ENCODE results near the gene SREBF2. TPM values are rescaled to one million over a fixed set of nuclear protein-coding genes. Genes with fewer than 3 reads are reported as not detected.

Gene SREBF2
- total RNA-seq, 1 experiment from 2014 or later = 159 TPM

DNA sequence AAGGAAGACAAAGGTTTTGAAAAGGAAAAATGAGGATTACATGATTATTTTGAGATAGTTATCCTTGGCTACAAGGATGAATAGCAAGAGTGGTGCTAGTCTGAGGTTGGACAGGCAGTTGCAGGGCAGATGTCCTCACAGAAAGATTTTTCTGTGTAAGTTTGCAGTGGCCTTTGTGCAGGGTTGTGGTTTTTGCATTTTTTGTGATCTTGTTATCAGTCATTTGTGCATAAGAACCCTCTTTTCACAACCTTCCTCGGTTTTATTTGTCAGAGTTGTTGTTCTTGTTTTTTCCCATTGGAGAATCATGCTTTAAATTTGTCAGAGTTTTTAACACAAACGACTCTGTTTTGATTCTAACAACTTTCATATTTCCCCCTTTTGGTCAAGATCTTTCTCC, 31.0 kb upstream of the SREBF2 start:
- no peak for DNase-seq
- no peak overlapping the region for H2AFZ ChIP-seq (ENCODE audit: low read length)
- H3K9me2 ChIP-seq (replicated peaks; ENCODE audit: insufficient read depth, low read length) = no peaks in the 10 kb centered on the region
- peaks cover 56% of the 10 kb centered on the region for H3K79me2 ChIP-seq (ENCODE audit: low read length)
- peak overlapping the region; percentile 97 for H3K4me3 ChIP-seq (ENCODE audit: low read length)
- peaks cover 30% of the 10 kb centered on the region for H3K4me1 ChIP-seq (ENCODE audit: low read length)
- no peaks in the 10 kb centered on the region for H3K27me3 ChIP-seq (ENCODE audit: low read length)
- H3K9me3 ChIP-seq (ENCODE audit: low read length) = no peaks in the 10 kb centered on the region
- no peaks in the 10 kb centered on the region for H4K20me1 ChIP-seq (ENCODE audit: insufficient read depth, low read depth, low read length)
- peak overlapping the region; percentile 82 for H3K4me2 ChIP-seq (ENCODE audit: low read depth, low read length, poor library complexity, severe bottlenecking)
- H3K9ac ChIP-seq (ENCODE audit: low read length) = peak overlapping the region; percentile 81
- H3K36me3 ChIP-seq (ENCODE audit: insufficient read depth, low read length) = 0 out of 2 replicates have a peak, but pooled peaks cover 4% of the 10 kb centered on the region
- H3K27ac ChIP-seq (ENCODE audit: low read length) = no peak overlapping the region

DNA sequence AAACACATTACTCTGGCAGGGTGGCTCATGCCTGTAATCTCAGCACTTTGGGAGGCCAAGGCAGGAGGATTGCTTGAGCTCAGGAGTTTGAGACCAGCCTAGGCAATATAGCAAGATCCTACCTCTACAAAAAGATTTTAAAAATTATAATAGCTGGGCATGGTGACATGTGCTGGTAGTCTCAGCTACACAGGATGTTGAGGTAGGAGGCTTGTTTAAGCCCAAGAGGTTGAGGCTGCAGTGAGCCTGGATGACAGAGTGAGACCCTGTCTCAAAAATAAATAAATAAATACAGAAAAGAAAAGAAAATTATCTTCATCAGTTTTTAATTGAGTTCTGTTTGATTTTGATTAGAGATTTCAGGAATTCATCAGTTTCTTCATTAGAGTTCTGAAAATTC, 27.3 kb upstream of the SREBF2 start:
- H3K79me2 ChIP-seq (ENCODE audit: low read length) = peaks cover 65% of the 10 kb centered on the region

DNA sequence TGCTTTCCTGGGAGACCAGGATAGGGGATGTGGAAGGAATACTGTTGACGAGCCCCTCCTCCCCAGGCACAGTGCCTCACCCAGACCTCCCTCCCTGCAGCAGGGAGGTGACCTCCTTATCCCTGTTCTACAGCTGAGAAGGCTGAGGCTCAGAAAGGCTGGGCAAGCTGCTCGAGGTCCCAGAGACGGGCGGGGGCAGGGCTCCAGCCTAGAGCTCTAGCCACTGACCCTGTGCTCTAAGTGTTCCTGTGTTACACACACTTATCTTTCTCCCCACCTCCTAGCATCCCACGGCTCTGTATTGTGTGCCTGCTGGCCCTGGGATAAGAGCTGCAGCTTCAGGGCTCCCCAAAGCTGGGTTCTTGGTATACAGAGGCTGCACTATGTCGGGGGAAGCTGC, 24.5 kb upstream of the SREBF2 start:
- no peak overlapping the region for H3K4me3 ChIP-seq (ENCODE audit: low read length)
- no peaks in the 10 kb centered on the region for H3K9me2 ChIP-seq (replicated peaks; ENCODE audit: insufficient read depth, low read length)
- no peak overlapping the region for H3K4me2 ChIP-seq (ENCODE audit: low read depth, low read length, poor library complexity, severe bottlenecking)
- H3K79me2 ChIP-seq (ENCODE audit: low read length) = peaks cover 45% of the 10 kb centered on the region
- H3K27ac ChIP-seq (ENCODE audit: low read length) = no peak overlapping the region
- H3K9ac ChIP-seq (ENCODE audit: low read length) = no peak overlapping the region
- peaks cover 4% of the 10 kb centered on the region; the same call in 1 of the 2 replicates for H3K4me1 ChIP-seq (ENCODE audit: low read length)
- no peaks in the 10 kb centered on the region for H3K9me3 ChIP-seq (ENCODE audit: low read length)
- no peaks in the 10 kb centered on the region for H3K27me3 ChIP-seq (ENCODE audit: low read length)
- no peak for DNase-seq
- peaks cover 3% of the 10 kb centered on the region; the same call in 1 of the 2 replicates for H3K36me3 ChIP-seq (ENCODE audit: insufficient read depth, low read length)
- no peaks in the 10 kb centered on the region for H4K20me1 ChIP-seq (ENCODE audit: insufficient read depth, low read depth, low read length)
- H2AFZ ChIP-seq (ENCODE audit: low read length) = no peak overlapping the region

More for the DNA sequence above, 27.3 kb upstream of the SREBF2 start:
- DNase-seq = no peak
- 0 out of 2 replicates have a peak, but pooled peaks cover 4% of the 10 kb centered on the region for H3K36me3 ChIP-seq (ENCODE audit: insufficient read depth, low read length)
- no peaks in the 10 kb centered on the region for H3K27me3 ChIP-seq (ENCODE audit: low read length)
- no peaks in the 10 kb centered on the region for H3K9me2 ChIP-seq (replicated peaks; ENCODE audit: insufficient read depth, low read length)
- H3K9me3 ChIP-seq (ENCODE audit: low read length) = no peaks in the 10 kb centered on the region
- peak overlapping the region; percentile 34; the same call in 1 of the 2 replicates for H3K27ac ChIP-seq (ENCODE audit: low read length)
- peaks cover 16% of the 10 kb centered on the region for H3K4me1 ChIP-seq (ENCODE audit: low read length)
- no peaks in the 10 kb centered on the region for H4K20me1 ChIP-seq (ENCODE audit: insufficient read depth, low read depth, low read length)
- H3K9ac ChIP-seq (ENCODE audit: low read length) = no peak overlapping the region
- no peak overlapping the region for H3K4me2 ChIP-seq (ENCODE audit: low read depth, low read length, poor library complexity, severe bottlenecking)
- H3K4me3 ChIP-seq (ENCODE audit: low read length) = no peak overlapping the region
- no peak overlapping the region for H2AFZ ChIP-seq (ENCODE audit: low read length)

DNA sequence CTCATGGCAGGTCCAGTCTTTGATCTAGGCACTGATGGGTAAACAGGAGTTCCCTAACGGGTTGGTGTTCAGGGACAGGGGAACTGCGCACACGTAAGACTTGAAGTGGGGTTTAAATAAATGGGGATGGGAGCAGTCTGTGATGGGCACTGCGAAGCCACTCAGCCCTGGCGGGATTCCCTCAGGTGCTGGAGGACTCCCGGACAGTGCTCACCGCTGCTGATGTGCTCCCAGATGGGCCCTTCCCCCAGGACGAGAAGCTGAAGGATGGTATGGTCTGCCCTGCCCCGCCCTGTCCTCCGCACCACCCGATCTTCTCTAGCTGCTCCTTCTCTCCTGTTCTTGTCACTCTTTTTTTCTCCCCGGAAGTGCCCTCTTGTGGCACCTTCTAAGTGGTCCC, 22.9 kb upstream of the SREBF2 start:
- Histone ChIP-seq H3K9me3 (ENCODE audit: low read length) (no peaks in the 10 kb centered on the region), H4K20me1 (ENCODE audit: insufficient read depth, low read depth, low read length) (no peaks in the 10 kb centered on the region), H3K4me2 (ENCODE audit: low read depth, low read length, poor library complexity, severe bottlenecking) (no peak overlapping the region), H3K27me3 (ENCODE audit: low read length) (no peaks in the 10 kb centered on the region), H3K9me2 (replicated peaks; ENCODE audit: insufficient read depth, low read length) (no peaks in the 10 kb centered on the region), H3K4me1 (ENCODE audit: low read length) (no peaks in the 10 kb centered on the region), H3K4me3 (ENCODE audit: low read length) (no peak overlapping the region), H3K27ac (ENCODE audit: low read length) (no peak overlapping the region), H3K79me2 (ENCODE audit: low read length) (peaks cover 30% of the 10 kb centered on the region), H3K9ac (ENCODE audit: low read length) (no peak overlapping the region), H3K36me3 (ENCODE audit: insufficient read depth, low read length) (peaks cover 3% of the 10 kb centered on the region; the same call in 1 of the 2 replicates), H2AFZ (ENCODE audit: low read length) (no peak overlapping the region)
- DNase-seq = no peak

DNA sequence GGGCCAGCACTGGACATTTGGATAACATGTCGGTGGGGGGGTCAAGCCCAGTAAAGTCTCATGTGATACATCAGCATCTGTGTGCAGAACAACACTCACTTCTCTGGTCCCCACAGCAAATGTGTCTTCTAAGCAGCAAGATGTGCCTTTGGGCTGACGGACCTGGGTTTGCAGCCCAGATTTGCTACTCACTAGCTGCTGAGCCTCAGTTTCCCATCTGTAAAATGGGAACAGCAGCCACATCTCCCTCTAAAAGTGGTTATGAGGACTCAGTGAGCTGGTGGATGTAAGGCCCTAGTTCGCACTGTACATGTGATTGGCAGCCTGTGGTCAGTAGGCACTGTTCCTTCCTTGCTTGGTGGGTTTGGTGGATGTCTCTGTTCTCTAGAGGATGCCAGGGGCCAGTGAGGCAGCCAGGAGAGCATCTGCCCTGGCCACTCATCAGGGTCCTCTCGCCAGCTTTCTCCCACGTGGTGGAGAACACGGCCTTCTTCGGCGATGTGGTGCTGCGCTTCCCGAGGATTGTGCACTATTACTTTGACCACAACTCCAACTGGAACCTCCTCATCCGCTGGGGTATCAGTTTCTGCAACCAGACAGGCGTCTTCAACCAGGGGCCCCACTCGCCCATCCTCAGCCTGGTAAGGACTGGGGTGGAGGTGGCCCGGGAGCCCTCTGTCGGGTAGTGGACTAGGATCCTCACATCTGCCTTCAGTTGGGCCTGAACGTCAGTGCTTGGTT, 19.9 kb upstream of the SREBF2 start:
- Histone ChIP-seq H3K27ac (ENCODE audit: low read length) (no peak overlapping the region), H3K4me2 (ENCODE audit: low read depth, low read length, poor library complexity, severe bottlenecking) (no peak overlapping the region), H3K4me3 (ENCODE audit: low read length) (no peak overlapping the region), H3K27me3 (ENCODE audit: low read length) (no peaks in the 10 kb centered on the region), H2AFZ (ENCODE audit: low read length) (no peak overlapping the region), H3K36me3 (ENCODE audit: insufficient read depth, low read length) (peaks cover 3% of the 10 kb centered on the region; the same call in 1 of the 2 replicates), H3K9ac (ENCODE audit: low read length) (no peak overlapping the region), H3K9me2 (replicated peaks; ENCODE audit: insufficient read depth, low read length) (no peaks in the 10 kb centered on the region), H3K79me2 (ENCODE audit: low read length) (peaks cover 6% of the 10 kb centered on the region; the same call in 1 of the 2 replicates), H3K9me3 (ENCODE audit: low read length) (no peaks in the 10 kb centered on the region), H4K20me1 (ENCODE audit: insufficient read depth, low read depth, low read length) (no peaks in the 10 kb centered on the region), H3K4me1 (ENCODE audit: low read length) (no peaks in the 10 kb centered on the region)
- DNase-seq = no peak

DNA sequence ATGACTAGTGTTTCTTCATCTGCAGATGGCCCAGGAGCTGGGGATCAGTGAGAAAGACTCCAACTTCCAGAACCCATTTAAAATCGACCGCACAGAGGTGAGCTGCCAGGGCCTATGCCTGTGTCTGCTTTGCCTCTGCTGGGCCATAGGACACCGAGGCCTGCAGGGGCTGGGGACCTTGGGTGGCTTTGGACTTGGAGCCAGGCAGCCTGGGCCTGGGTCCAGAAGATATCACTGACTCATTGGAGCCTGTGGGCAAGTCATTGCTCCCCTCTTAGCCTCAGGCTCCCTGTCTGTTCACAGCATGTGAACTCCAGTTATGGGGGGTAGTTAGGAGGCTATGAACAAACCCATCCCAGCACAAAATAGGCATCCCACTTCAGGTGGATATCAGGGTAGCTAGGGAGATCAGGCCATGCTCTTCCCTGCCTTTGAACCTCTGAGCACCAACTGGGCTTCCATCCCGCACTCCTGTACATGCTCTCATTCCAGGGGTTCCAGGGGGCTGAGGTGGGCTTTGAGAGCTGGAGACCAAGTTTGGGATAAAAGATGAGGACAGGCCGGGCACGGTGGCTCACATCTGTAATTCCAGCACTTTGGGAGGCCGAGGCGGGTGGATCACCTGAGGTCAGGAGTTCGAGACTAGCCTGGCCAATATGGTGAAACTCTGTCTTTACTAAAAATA, 19.0 kb upstream of the SREBF2 start:
- Histone ChIP-seq H3K36me3 (ENCODE audit: insufficient read depth, low read length) (peaks cover 3% of the 10 kb centered on the region; the same call in 1 of the 2 replicates), H3K27me3 (ENCODE audit: low read length) (no peaks in the 10 kb centered on the region), H3K9me2 (replicated peaks; ENCODE audit: insufficient read depth, low read length) (no peaks in the 10 kb centered on the region), H3K4me1 (ENCODE audit: low read length) (no peaks in the 10 kb centered on the region), H3K27ac (ENCODE audit: low read length) (no peak overlapping the region), H4K20me1 (ENCODE audit: insufficient read depth, low read depth, low read length) (no peaks in the 10 kb centered on the region), H2AFZ (ENCODE audit: low read length) (no peak overlapping the region), H3K9me3 (ENCODE audit: low read length) (no peaks in the 10 kb centered on the region), H3K79me2 (ENCODE audit: low read length) (peaks cover 3% of the 10 kb centered on the region; the same call in 1 of the 2 replicates), H3K4me3 (ENCODE audit: low read length) (no peak overlapping the region), H3K9ac (ENCODE audit: low read length) (no peak overlapping the region), H3K4me2 (ENCODE audit: low read depth, low read length, poor library complexity, severe bottlenecking) (no peak overlapping the region)
- no peak for DNase-seq

DNA sequence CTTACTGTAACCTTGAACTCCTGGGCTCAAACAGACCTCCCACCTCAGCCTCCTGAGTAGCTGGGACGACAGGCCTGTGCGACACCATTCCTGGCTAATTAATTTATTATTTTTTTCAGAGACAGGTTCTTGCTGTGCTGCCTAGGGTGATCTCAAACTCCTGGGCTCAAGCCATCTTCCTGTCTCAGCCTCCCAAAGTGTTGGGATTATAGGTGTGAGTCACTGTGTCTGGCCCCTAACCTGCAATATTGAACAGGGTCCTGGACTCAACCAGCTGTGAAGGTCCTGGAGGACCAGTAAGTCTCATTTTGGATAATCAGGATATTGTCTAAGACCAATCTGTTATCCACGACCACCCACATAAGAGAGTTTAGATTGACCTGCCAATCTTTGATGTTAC, 17.2 kb upstream of the SREBF2 start:
- H2AFZ ChIP-seq (ENCODE audit: low read length) = no peak overlapping the region

DNA sequence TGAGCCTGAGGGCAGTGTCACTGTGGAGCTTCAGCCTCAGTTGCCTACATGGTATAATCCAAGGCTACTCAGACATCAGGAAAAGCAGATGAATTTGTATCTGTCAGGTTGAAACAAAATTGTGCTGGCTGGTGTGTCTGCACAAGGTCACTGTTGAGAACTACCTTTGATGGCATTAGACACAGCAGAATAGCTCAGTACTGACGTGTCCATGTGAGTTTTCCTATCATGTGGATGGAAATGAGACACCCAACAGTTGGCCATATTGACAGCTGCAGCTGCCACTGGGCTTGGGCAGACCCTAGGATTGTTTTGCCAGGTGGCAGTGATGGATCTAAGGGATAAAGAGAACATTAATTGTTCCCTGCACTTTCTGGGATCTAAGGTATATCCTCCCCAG, 16.7 kb upstream of the SREBF2 start:
- Histone ChIP-seq H3K4me3 (ENCODE audit: low read length) (no peak overlapping the region), H4K20me1 (ENCODE audit: insufficient read depth, low read depth, low read length) (no peaks in the 10 kb centered on the region), H3K9me2 (replicated peaks; ENCODE audit: insufficient read depth, low read length) (no peaks in the 10 kb centered on the region), H3K27me3 (ENCODE audit: low read length) (no peaks in the 10 kb centered on the region), H3K36me3 (ENCODE audit: insufficient read depth, low read length) (peaks cover 3% of the 10 kb centered on the region; the same call in 1 of the 2 replicates), H3K27ac (ENCODE audit: low read length) (no peak overlapping the region), H3K9ac (ENCODE audit: low read length) (no peak overlapping the region), H2AFZ (ENCODE audit: low read length) (no peak overlapping the region), H3K4me1 (ENCODE audit: low read length) (no peaks in the 10 kb centered on the region), H3K79me2 (ENCODE audit: low read length) (no peaks in the 10 kb centered on the region; the same call in 1 of the 2 replicates), H3K4me2 (ENCODE audit: low read depth, low read length, poor library complexity, severe bottlenecking) (no peak overlapping the region), H3K9me3 (ENCODE audit: low read length) (no peaks in the 10 kb centered on the region)
- no peak for DNase-seq

More for the DNA sequence above, 17.2 kb upstream of the SREBF2 start:
- no peak for DNase-seq
- Histone ChIP-seq H3K27me3 (ENCODE audit: low read length) (no peaks in the 10 kb centered on the region), H3K79me2 (ENCODE audit: low read length) (peaks cover 3% of the 10 kb centered on the region; the same call in 1 of the 2 replicates), H3K4me1 (ENCODE audit: low read length) (no peaks in the 10 kb centered on the region), H3K9ac (ENCODE audit: low read length) (no peak overlapping the region), H3K9me2 (replicated peaks; ENCODE audit: insufficient read depth, low read length) (no peaks in the 10 kb centered on the region), H3K36me3 (ENCODE audit: insufficient read depth, low read length) (peaks cover 3% of the 10 kb centered on the region; the same call in 1 of the 2 replicates), H3K9me3 (ENCODE audit: low read length) (no peaks in the 10 kb centered on the region), H4K20me1 (ENCODE audit: insufficient read depth, low read depth, low read length) (no peaks in the 10 kb centered on the region), H3K4me3 (ENCODE audit: low read length) (no peak overlapping the region), H3K27ac (ENCODE audit: low read length) (no peak overlapping the region), H3K4me2 (ENCODE audit: low read depth, low read length, poor library complexity, severe bottlenecking) (no peak overlapping the region)

Data from Karpas-422 (cell line).